GM12873 (cell line): ENCODE data around the gene BDH1.

ENCODE experiments used
- CTCF ChIP-seq: IDR thresholded peaks from 2 replicates; pipeline ENCODE4 v1.5.1; 2012; ENCODE audit warnings: low read depth, mild to moderate bottlenecking, moderate library complexity, low read length, control low read depth; ENCODE audit not compliant: insufficient read depth; ENCODE audit errors: missing control alignments

Gene BDH1

GRCh38 chr3:197498499-197499241 is 57.1 kb downstream of the BDH1 start:
- TF ChIP-seq CTCF = no peak

DNA sequence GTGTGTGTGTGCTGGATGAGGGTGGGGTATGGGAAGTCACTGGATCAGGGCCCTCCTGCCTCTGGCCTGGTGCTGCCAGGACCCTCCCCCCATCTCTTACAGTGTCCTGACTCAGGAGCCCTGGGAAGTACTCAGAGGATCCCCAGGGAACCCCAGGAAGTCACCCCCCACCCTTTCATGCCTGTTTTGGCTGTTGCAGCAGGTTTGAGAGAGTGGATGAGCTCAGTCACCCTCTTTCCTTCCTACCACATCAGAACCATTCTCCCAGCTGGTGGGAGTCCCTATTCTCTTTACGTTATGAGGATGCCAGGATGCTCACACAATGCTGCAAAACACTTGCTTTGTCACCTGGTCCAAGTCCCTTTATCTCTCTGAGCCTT is 59.0 kb downstream of the BDH1 start:
- no peak for TF ChIP-seq CTCF

DNA sequence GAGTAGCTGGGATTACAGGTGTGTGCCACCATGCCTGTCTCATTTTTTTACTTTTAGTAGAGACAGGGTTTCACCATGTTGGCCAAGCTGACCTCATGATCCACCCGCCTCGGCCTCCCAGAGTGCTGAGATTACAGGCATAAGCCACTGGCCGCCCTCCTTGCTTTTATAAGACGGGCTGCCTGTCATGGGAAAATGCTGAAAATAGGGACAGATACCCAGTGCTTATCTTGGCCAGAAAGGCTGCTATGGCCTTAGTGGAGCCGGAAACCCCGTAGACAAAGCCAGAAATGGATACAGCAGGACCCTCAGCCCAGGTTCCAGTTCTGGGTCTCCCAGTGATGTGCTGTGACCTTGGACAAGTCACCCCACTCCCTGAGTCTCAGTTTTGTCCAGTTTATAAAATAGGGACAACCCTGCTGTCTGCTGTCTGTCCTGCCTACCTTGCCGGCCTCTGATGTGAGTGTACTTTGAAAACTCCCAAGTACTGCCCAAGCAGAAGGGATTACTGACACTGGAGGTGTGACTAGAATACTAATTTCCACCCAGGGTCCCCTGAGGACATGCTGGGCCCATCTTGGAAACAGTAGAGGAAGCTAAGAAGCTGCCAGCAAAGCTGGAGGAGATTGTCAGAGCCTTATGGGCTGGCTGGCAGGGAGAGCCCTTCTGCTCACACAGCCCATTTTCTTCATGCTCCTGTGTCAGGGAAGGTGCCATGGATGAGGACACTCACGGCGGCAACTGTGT is 59.6 kb downstream of the BDH1 start:
- TF ChIP-seq CTCF = no peak

DNA sequence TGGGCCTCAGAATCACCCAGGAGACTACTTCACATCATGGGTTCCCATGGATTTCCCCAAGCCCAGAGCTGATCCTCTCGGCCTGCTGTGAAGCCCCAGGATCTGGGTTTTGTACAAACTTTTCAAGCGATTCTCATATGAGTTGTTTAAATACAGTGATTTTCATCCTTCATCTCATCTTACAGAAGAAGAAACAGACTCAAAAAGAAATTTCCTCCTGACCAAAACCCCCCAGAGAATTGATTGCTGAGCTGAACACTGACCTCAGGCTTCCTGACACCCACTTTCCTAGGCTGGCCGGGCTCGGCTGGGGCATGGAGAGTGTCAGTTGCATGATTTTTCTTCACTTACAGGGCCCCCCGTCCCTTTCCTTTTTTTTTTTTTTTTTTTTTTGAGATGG is 60.3 kb downstream of the BDH1 start:
- no peak for TF ChIP-seq CTCF

- TF ChIP-seq CTCF = no peak
These were observed 60.7 kb downstream of the BDH1 start for GRCh38 chr3:197495059-197495455.

DNA sequence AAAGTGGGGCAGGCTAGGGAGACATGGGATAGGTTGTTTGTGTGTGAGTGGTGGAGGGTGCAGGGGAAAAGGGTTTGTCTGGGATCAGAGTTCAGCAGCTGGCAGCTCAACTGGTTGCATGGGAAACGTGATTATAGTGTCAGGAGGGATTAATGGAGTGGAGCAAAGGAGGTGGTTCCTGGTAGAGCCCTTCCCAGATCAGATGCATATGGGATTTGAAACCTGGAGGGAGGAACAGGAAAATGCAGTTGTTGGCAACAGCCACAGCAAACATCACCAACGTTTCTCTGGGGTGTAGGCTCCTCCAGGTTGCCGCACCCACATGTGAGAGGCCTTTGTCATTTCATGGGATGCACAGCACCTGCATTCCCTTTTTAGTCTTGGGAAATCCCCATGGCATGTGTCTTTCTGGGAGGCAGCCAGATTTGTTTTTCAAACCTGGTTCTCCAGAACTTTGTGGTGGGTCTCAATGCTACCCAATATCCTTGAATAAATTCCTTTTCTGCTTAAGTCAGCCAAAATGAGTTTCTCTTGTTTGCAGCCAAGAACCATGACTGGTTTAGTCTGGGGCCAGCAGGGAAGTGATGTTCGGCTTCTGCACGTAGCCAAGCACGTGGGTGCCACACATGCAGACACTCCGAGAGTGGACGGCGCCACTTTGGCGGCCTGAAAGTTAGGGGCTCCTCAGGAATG is 61.3 kb downstream of the BDH1 start:
- no peak for TF ChIP-seq CTCF

GRCh38 chr3:197493049-197493448 is 62.7 kb downstream of the BDH1 start:
- TF ChIP-seq CTCF = no peak
